ENCODE measurements around the gene RNF113B. TPM values are rescaled to one million over a fixed set of nuclear protein-coding genes. Genes with fewer than 3 reads are reported as not detected.

Gene RNF113B
- total RNA-seq, 2 experiments from 2014 or later = not detected

Small RNA genes within 50 kb of the gene (microRNA-seq; reads per million reads assigned to microRNA genes)
- gene MIR3170 = not detected

Other genes with a start within 250 kb of the RNF113B start
- 100 to 1,000 TPM; 101 to 136 TPM for gene IPO5, start 223.6 kb downstream of the RNF113B start, total RNA-seq
- under 1 TPM; 0.44 to 0.87 TPM for gene FARP1, start 34.2 kb downstream of the RNF113B start, total RNA-seq

Measured in activated CD8-positive, alpha-beta memory T cell treated with anti-CD3 and anti-CD28 coated beads, Interleukin-2, amount 10 ng/mL, durations not matched to agents 7 days and 5 days (primary cell).